AG10803 (cell line): ENCODE results near the gene DLL1.

ENCODE experiments used
- DNase-seq: peaks from one replicate; pipeline ENCODE4 v3.0.0; 2010; ENCODE audit warnings: low read depth
- H3K4me3 ChIP-seq: 2 replicates; pipeline ENCODE4 v1.5.1; 2011; ENCODE audit warnings: mild to moderate bottlenecking, low read length, control low read depth
- TF ChIP-seq, protein P1 (sequence below): conservative IDR thresholded peaks from 2 replicates; pipeline ENCODE4 v1.5.1; 2011; ENCODE audit warnings: mild to moderate bottlenecking, low read length, control low read depth, inconsistent platforms

The DLL1 gene

GRCh38 chr6:170237999-170238740 lies 52.7 kb downstream of the DLL1 start:
- TF ChIP-seq, protein P1, sequence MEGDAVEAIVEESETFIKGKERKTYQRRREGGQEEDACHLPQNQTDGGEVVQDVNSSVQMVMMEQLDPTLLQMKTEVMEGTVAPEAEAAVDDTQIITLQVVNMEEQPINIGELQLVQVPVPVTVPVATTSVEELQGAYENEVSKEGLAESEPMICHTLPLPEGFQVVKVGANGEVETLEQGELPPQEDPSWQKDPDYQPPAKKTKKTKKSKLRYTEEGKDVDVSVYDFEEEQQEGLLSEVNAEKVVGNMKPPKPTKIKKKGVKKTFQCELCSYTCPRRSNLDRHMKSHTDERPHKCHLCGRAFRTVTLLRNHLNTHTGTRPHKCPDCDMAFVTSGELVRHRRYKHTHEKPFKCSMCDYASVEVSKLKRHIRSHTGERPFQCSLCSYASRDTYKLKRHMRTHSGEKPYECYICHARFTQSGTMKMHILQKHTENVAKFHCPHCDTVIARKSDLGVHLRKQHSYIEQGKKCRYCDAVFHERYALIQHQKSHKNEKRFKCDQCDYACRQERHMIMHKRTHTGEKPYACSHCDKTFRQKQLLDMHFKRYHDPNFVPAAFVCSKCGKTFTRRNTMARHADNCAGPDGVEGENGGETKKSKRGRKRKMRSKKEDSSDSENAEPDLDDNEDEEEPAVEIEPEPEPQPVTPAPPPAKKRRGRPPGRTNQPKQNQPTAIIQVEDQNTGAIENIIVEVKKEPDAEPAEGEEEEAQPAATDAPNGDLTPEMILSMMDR: no peak
- H3K4me3 ChIP-seq: no peak overlapping the region
- no peak for DNase-seq

- no peak overlapping the region for H3K4me3 ChIP-seq
These were observed 54.6 kb downstream of the DLL1 start for GRCh38 chr6:170236131-170236836.

DNA sequence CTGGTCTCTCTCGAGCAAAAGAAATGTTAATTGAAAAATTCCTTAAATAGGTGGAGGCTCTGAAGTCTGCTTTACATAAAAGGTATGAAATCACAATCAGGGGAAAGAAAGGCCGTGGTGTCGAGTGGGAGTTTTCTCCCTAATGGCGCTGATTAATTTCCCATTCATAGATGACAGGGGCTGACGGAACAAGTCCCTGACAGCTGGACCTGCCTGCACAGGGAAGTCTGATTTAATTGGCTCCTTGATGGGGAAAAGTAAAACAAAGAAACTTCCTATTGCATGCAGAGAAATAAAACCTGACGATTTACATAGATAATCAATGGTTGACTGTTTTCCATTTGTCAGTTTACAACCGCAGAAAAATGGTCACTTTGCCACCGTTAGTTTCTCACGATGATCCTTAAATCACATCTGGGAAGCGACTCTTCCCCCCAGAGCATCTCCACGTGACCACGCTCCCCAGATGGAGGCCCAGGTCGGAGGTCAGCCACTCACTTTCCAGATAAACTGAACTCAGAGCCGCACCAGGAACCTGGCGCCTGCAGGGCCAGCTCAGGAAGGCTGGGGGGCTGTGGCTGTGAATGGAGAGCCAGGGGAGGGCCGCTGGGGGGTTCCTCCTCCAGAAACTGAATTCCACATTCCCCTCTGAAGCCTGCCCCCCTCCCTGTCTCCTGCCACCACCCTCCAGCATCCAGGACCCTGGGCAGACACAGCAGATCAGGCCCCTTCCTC lies 55.3 kb downstream of the DLL1 start:
- DNase-seq: no peak
- TF ChIP-seq, protein P1: no peak
- H3K4me3 ChIP-seq: no peak overlapping the region

More at GRCh38 chr6:170236131-170236836, 54.6 kb downstream of the DLL1 start:
- TF ChIP-seq, protein P1: no peak
- no peak for DNase-seq

GRCh38 chr6:170234419-170234818 lies 56.5 kb downstream of the DLL1 start:
- TF ChIP-seq, protein P1: no peak
- no peak for DNase-seq
- no peak overlapping the region for H3K4me3 ChIP-seq

DNA sequence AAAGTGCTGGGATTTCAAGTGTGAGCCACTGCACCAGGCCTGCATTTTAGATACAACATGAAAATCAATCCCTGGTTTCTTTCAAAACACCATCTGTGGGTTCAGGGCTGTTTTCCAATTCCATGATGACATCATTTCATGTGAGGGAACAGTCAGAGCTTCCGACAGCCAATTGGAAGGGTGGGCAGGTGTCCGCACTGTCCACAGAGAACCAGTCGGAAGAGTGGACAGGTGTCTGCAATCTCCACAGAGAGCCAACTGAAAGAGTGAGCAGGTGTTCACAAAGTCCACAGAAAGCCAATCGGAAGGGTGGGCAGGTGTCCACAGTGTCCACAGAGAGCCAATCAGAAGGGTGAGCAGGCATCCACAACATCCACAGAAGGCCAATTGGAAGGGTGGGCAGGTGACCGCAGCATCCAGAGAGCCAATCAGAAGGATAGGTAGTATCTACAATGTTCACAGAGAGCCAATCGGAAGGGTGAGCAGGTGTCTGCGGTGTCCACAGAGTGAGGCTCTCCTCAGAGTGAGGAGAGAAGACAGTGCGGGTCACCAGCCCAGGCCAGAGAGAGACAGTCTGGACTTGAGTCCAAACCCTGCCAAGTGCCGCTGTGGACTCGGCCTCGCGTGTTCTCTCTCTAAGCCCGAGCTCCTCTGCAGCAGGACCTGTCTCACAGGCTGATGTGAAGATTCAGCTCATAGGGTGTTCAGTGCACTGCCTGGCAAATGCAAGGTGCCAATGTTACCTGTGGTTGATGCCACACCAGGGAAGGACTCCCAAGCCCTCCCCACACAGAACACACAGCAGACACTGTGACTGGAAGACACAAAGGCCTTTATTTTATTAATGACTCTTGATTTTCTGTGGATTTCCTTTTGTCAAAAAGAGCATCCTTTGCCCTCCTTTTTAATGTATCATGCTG lies 57.3 kb downstream of the DLL1 start:
- DNase-seq: no peak

More for the DNA sequence above, 57.3 kb downstream of the DLL1 start:
- TF ChIP-seq, protein P1: no peak
- no peak overlapping the region for H3K4me3 ChIP-seq
